HCT116 (cell line): ENCODE data around the gene DOC2A.

Source experiments
- CEBPB ChIP-seq: IDR thresholded peaks from 2 replicates; pipeline ENCODE4 v1.6.1; 2012; ENCODE audit warnings: low read depth
- EGR1 ChIP-seq: IDR thresholded peaks from 2 replicates; pipeline ENCODE4 v1.6.1; 2012; ENCODE audit warnings: low read depth
- EZH2 ChIP-seq: fragments of 200-600 bp; sonication (generic); IDR thresholded peaks from 2 replicates; pipeline ENCODE4 v1.6.1; 2017; ENCODE audit warnings: antibody characterized with exemption, mixed run types
- POLR2AphosphoS5 ChIP-seq: IDR thresholded peaks from 2 replicates; pipeline ENCODE4 v1.6.1; 2011; ENCODE audit warnings: mild to moderate bottlenecking, low read depth, low read length, moderate library complexity
- RAD21 ChIP-seq: IDR thresholded peaks from 2 replicates; pipeline ENCODE4 v1.6.1; 2012; ENCODE audit warnings: low read depth, mild to moderate bottlenecking
- SIN3A ChIP-seq: IDR thresholded peaks from 2 replicates; pipeline ENCODE4 v1.6.1; 2012; ENCODE audit warnings: low read depth
- SRF ChIP-seq: IDR thresholded peaks from 2 replicates; pipeline ENCODE4 v1.6.1; 2012; ENCODE audit warnings: low read depth
- TF ChIP-seq, protein P1 (sequence below), 3 experiments: fragments of 200-600 bp in 1 of 3; sonication (generic) in 1 of 3; IDR thresholded peaks in 2 of 3; conservative IDR thresholded peaks in 1 of 3; 2 replicates each; pipeline ENCODE4 v1.5.1; 2012 to 2017; ENCODE audit warnings: low read depth in 2 of 3, low read length in 2 of 3, antibody characterized with exemption in 1 of 3, borderline replicate concordance in 1 of 3, control low read depth in 1 of 3, mild to moderate bottlenecking in 1 of 3, mixed read lengths in 1 of 3, mixed run types in 1 of 3, moderate library complexity in 1 of 3; ENCODE audit not compliant: insufficient read depth in 1 of 3
- TF ChIP-seq, protein P2 (sequence below): IDR thresholded peaks from 2 replicates; pipeline ENCODE4 v1.6.1; 2011; ENCODE audit warnings: mild to moderate bottlenecking, low read length, moderate library complexity; ENCODE audit not compliant: insufficient replicate concordance; ENCODE audit errors: extremely low read depth

DNA sequence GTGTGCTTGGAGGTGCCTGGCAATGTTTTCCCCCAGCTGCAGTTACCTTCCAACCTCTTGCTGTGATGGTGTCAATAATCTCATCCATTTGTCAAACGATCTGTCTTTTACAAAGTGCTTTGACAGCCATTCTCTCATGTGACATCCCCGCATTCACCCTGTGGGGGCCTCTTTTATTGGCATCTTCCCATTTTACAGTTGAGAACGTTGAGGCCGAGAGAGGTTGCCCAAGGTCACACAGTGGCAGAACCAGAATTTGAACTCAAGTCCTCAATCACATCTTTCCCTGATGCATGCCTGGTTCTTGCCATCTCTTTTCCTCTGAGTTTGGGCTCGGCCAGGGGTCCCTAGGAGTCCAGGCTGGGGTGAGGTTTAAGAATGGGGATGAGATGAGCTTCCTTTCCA is 35.7 kb downstream of the DOC2A start:
- TF ChIP-seq, protein P1, sequence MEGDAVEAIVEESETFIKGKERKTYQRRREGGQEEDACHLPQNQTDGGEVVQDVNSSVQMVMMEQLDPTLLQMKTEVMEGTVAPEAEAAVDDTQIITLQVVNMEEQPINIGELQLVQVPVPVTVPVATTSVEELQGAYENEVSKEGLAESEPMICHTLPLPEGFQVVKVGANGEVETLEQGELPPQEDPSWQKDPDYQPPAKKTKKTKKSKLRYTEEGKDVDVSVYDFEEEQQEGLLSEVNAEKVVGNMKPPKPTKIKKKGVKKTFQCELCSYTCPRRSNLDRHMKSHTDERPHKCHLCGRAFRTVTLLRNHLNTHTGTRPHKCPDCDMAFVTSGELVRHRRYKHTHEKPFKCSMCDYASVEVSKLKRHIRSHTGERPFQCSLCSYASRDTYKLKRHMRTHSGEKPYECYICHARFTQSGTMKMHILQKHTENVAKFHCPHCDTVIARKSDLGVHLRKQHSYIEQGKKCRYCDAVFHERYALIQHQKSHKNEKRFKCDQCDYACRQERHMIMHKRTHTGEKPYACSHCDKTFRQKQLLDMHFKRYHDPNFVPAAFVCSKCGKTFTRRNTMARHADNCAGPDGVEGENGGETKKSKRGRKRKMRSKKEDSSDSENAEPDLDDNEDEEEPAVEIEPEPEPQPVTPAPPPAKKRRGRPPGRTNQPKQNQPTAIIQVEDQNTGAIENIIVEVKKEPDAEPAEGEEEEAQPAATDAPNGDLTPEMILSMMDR (IDR thresholded peaks at IDR 0.05 in 2 of 3, conservative IDR thresholded peaks at IDR 0.05 in 1 of 3; ENCODE audit: borderline replicate concordance in 1 of 3, insufficient read depth in 1 of 3, low read depth in 2 of 3, low read length in 2 of 3), result no peak
- TF ChIP-seq POLR2AphosphoS5 (no peak), SRF (no peak), EZH2 (no peak), EGR1 (no peak), RAD21 (no peak), SIN3A (no peak), CEBPB (no peak)
- TF ChIP-seq, protein P2, sequence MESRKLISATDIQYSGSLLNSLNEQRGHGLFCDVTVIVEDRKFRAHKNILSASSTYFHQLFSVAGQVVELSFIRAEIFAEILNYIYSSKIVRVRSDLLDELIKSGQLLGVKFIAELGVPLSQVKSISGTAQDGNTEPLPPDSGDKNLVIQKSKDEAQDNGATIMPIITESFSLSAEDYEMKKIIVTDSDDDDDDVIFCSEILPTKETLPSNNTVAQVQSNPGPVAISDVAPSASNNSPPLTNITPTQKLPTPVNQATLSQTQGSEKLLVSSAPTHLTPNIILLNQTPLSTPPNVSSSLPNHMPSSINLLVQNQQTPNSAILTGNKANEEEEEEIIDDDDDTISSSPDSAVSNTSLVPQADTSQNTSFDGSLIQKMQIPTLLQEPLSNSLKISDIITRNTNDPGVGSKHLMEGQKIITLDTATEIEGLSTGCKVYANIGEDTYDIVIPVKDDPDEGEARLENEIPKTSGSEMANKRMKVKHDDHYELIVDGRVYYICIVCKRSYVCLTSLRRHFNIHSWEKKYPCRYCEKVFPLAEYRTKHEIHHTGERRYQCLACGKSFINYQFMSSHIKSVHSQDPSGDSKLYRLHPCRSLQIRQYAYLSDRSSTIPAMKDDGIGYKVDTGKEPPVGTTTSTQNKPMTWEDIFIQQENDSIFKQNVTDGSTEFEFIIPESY, result no peak
